ENCODE data around the gene CMPK1.

CMPK1 gene

GRCh38 chr1:47417170-47418044, 83.8 kb downstream of the CMPK1 start:
- TF ChIP-seq CSRNP3 (CRISPR knock-in tag; IDR thresholded peaks at IDR 0.05), result no peak
- TF ChIP-seq CREB5 (CRISPR knock-in tag; IDR thresholded peaks at IDR 0.05; ENCODE audit: low read depth), result no peak
- TF ChIP-seq RARB (CRISPR knock-in tag; IDR thresholded peaks at IDR 0.05), result no peak
- no peak for TF ChIP-seq ZNF70 (CRISPR knock-in tag; IDR thresholded peaks at IDR 0.05)
- TF ChIP-seq ZFP3 (CRISPR knock-in tag; IDR thresholded peaks at IDR 0.05), result no peak
- TF ChIP-seq OSR1 (CRISPR knock-in tag; IDR thresholded peaks at IDR 0.05), result no peak
- TF ChIP-seq PATZ1 (CRISPR knock-in tag; IDR thresholded peaks at IDR 0.05; ENCODE audit: borderline replicate concordance), result no peak
- TF ChIP-seq TOX (CRISPR knock-in tag; IDR thresholded peaks at IDR 0.05; ENCODE audit: borderline replicate concordance), result no peak
- no peak for TF ChIP-seq TSHZ2 (CRISPR knock-in tag; IDR thresholded peaks at IDR 0.05)
- no peak for ATAC-seq

- TF ChIP-seq ZFP30 (CRISPR knock-in tag; IDR thresholded peaks at IDR 0.05) (no peak), SNAI2 (CRISPR knock-in tag; IDR thresholded peaks at IDR 0.05) (no peak), TOX (CRISPR knock-in tag; IDR thresholded peaks at IDR 0.05; ENCODE audit: borderline replicate concordance) (no peak)
- ATAC-seq, result no peak
These were observed 84.5 kb downstream of the CMPK1 start for GRCh38 chr1:47418122-47418521.

- no peak for ATAC-seq
- TF ChIP-seq TCF4 (CRISPR knock-in tag; IDR thresholded peaks at IDR 0.05; ENCODE audit: borderline replicate concordance) (no peak), ZFP30 (CRISPR knock-in tag; IDR thresholded peaks at IDR 0.05) (no peak), PPARA (CRISPR knock-in tag; IDR thresholded peaks at IDR 0.05; ENCODE audit: borderline replicate concordance) (no peak), GLIS3 (CRISPR knock-in tag; IDR thresholded peaks at IDR 0.05) (no peak), PATZ1 (CRISPR knock-in tag; IDR thresholded peaks at IDR 0.05; ENCODE audit: borderline replicate concordance) (no peak), ZNF565 (CRISPR knock-in tag; conservative IDR thresholded peaks at IDR 0.05; ENCODE audit: low read depth) (no peak), ISL1 (CRISPR knock-in tag; IDR thresholded peaks at IDR 0.05) (no peak), CREB5 (CRISPR knock-in tag; IDR thresholded peaks at IDR 0.05; ENCODE audit: low read depth) (no peak), CSDC2 (CRISPR knock-in tag; IDR thresholded peaks at IDR 0.05) (no peak), POU6F1 (CRISPR knock-in tag; IDR thresholded peaks at IDR 0.05; ENCODE audit: borderline replicate concordance, low read depth) (no peak), ARNTL (CRISPR knock-in tag; IDR thresholded peaks at IDR 0.05; ENCODE audit: borderline replicate concordance, low read depth) (no peak), SNAI2 (CRISPR knock-in tag; IDR thresholded peaks at IDR 0.05) (no peak), ZFP3 (CRISPR knock-in tag; IDR thresholded peaks at IDR 0.05) (no peak), ZNF8 (CRISPR knock-in tag; IDR thresholded peaks at IDR 0.05) (no peak), ZC3H10 (CRISPR knock-in tag; IDR thresholded peaks at IDR 0.05) (no peak), BACH2 (CRISPR knock-in tag; IDR thresholded peaks at IDR 0.05; ENCODE audit: borderline replicate concordance) (no peak), RARB (CRISPR knock-in tag; IDR thresholded peaks at IDR 0.05) (no peak), OSR1 (CRISPR knock-in tag; IDR thresholded peaks at IDR 0.05) (no peak)
These were observed 85.2 kb downstream of the CMPK1 start for GRCh38 chr1:47418681-47419325.
